Right cardiac atrium (tissue), 5 donors: ENCODE data around the gene CTXN1. TPM values are rescaled to one million over a fixed set of nuclear protein-coding genes. Genes with fewer than 3 reads are reported as not detected.
A peak's percentile ranks its signal among the peaks of the same experiment; 100 is the strongest.

Source experiments
- ATAC-seq, 2 donors: fragments of 200-7000 bp; cut with Tn5 transposase; one replicate each; pipeline versions ENCODE4 v1.8.0 to v1.9.1; 2020; ENCODE audit warnings: moderate library complexity in 2 of 2, mild to moderate bottlenecking in 1 of 2
- DNase-seq, 3 donors: peaks; one replicate each; pipeline ENCODE4 v3.0.0-alpha.2; 2020
- H3K27ac ChIP-seq: one replicate; pipeline ENCODE4 v1.5.1; 2013; ENCODE audit warnings: mild to moderate bottlenecking, low read length, control low read depth, moderate library complexity
- H3K27me3 ChIP-seq: one replicate; pipeline ENCODE4 v1.6.1; 2013; ENCODE audit not compliant: control insufficient read depth, insufficient read depth
- H3K4me1 ChIP-seq: one replicate; pipeline ENCODE4 v1.6.1; 2013; ENCODE audit warnings: low read length; ENCODE audit not compliant: control insufficient read depth, insufficient read depth
- H3K4me3 ChIP-seq: one replicate; pipeline ENCODE4 v1.5.1; 2013; ENCODE audit warnings: low read length, control low read depth
- H3K9me3 ChIP-seq: one replicate; pipeline ENCODE4 v1.6.1; 2013; ENCODE audit warnings: low read length; ENCODE audit not compliant: control insufficient read depth
- WGBS: extraction: QIAGEN DNeasy Blood & Tissue Kit; methylation state at CpG from one replicate; pipeline ENCODE4 v1.1.7; 2013; 5-methylcytosine and 5-hydroxymethylcytosine counted together
- intact Hi-C, 4 donors: fragments of 100-400 bp; cut with DNase I; formaldehyde crosslinking; loops; one replicate each; pipeline versions ENCODE4 v1.11.0 to v1.14.0; 2022 to 2023
- polyA plus RNA-seq: library from polyadenylated mRNA; stranded (reverse); fragments of 200-250 nt; gene quantifications from one replicate; pipeline ENCODE4 v1.2.3, GENCODE V29; 2013
- total RNA-seq, 4 donors: library from RNA; stranded (reverse); fragmentation: NEBNext Ultra II Directional; extraction: Animal tissue kit (Norgen Biotek cat#: 25700); gene quantifications; one replicate each; pipeline ENCODE4 v1.2.1, GENCODE V29; 2021
- donor health status: healthy with polysubstance abuse.
- donor health status: DM: no; HTN: yes; CAD: no.
- donor health status: DM: no; HTN: no; CAD: no.
- donor health status: DM: no; HTN: yes; CAD: no; lungs with severe emphysema.
- donor health status: DM: yes; HTN: yes; CAD: no.

The CTXN1 gene
- total and polyA plus RNA-seq, 5 donors = 0.16 to 0.34 (median 0.24) TPM; not detected in 2

DNA sequence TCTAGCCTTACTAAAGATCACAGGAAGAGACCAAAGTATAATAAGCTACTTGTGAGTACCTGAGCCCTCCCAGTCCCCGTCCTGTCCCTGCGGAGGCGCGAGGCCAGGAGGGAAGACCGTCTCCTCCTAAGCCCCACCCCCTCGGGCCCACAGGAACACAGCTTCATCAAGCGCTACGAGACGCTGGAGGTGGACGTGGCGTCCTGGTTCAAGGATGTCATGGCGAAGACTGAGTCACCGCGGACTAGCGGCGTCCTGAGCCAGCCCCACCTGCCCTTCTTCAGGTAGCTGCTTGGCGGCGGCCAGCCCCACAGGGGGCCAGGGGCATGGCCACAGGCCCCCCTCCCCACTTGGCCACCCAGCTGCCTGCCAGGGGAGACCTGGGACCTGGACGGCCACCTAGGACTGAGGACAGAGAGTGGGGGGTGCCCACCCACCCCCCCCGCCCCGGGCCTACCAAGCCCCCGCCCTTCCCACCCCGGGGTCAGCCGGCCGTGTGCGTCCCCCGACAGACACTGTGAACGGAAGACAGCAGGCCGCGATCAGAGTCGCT lies 13.7 kb downstream of the CTXN1 start:
- DNase-seq (peak; percentile 13 to 54 (median 48)), ATAC-seq (no peak)
- Histone ChIP-seq H3K27ac (no peak overlapping the region), H3K4me3 (no peak overlapping the region), H3K27me3 (no peaks in the 10 kb centered on the region), H3K9me3 (no peaks in the 10 kb centered on the region), H3K4me1 (no peaks in the 10 kb centered on the region)
- 90% methylated on average over 31 of the region's 31 CpGs for WGBS
- intact Hi-C loops = no loop called here

- 90% methylated on average over 18 of the region's 18 CpGs for WGBS
- Histone ChIP-seq H3K4me3 (no peak overlapping the region), H3K9me3 (no peaks in the 10 kb centered on the region), H3K27ac (no peak overlapping the region), H3K4me1 (no peaks in the 10 kb centered on the region), H3K27me3 (no peaks in the 10 kb centered on the region)
- peak; percentile 8 to 55 (median 55) for DNase-seq
- intact Hi-C loops = no loop called here
- ATAC-seq = no peak
Measured at GRCh38 chr19:7911508-7912143, 14.3 kb downstream of the CTXN1 start.

DNA sequence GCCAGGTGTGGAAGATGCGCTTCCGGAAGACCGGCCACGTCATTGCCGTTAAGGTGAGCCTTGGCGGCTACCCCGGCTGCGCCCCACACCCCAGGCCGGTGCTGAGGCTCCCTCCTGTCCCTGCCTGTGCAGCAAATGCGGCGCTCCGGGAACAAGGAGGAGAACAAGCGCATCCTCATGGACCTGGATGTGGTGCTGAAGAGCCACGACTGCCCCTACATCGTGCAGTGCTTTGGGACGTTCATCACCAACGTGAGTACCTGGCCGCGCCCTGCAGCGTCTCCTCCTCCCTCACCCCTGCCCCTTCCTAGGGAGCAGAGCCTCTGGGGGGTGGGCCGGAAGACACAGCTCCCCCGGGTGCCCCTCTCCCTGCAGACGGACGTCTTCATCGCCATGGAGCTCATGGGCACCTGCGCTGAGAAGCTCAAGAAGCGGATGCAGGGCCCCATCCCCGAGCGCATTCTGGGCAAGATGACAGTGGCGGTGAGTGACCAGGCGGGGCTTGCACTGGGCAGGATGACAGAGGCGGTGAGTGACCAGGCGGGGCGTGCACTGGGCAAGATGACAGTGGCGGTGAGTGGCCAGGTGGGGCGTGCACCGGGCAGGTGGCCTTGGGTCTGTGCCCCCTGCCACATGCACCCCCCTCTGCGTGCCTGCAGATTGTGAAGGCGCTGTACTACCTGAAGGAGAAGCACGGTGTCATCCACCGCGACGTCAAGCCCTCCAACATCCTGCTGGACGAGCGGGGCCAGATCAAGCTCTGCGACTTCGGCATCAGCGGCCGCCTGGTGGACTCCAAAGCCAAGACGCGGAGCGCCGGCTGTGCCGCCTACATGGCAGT lies 15.4 kb downstream of the CTXN1 start:
- intact Hi-C loops = no loop called here
- no peaks in the 10 kb centered on the region for H3K9me3 ChIP-seq
- no peak for ATAC-seq
- DNase-seq = peak; percentile 11 to 65 (median 45)
- no peaks in the 10 kb centered on the region for H3K27me3 ChIP-seq
- no peaks in the 10 kb centered on the region for H3K4me1 ChIP-seq
- no peak overlapping the region for H3K27ac ChIP-seq
- WGBS = 93% methylated on average over 54 of the region's 54 CpGs
- H3K4me3 ChIP-seq = no peak overlapping the region

GRCh38 chr19:7909471-7910067 lies 16.4 kb downstream of the CTXN1 start:
- intact Hi-C loops = no loop called here
- Histone ChIP-seq H3K4me3 (no peak overlapping the region), H3K9me3 (no peaks in the 10 kb centered on the region), H3K27me3 (no peaks in the 10 kb centered on the region), H3K4me1 (peaks cover 3% of the 10 kb centered on the region), H3K27ac (no peak overlapping the region)
- ATAC-seq = no peak
- DNase-seq = peak in 2 of 3 donors; percentile 32 to 59
- whole genome bisulfite sequencing = 90% methylated on average over 21 of the region's 21 CpGs

- H3K27me3 ChIP-seq = no peaks in the 10 kb centered on the region
Measured at GRCh38 chr19:7908742-7909461, 17.0 kb downstream of the CTXN1 start.

DNA sequence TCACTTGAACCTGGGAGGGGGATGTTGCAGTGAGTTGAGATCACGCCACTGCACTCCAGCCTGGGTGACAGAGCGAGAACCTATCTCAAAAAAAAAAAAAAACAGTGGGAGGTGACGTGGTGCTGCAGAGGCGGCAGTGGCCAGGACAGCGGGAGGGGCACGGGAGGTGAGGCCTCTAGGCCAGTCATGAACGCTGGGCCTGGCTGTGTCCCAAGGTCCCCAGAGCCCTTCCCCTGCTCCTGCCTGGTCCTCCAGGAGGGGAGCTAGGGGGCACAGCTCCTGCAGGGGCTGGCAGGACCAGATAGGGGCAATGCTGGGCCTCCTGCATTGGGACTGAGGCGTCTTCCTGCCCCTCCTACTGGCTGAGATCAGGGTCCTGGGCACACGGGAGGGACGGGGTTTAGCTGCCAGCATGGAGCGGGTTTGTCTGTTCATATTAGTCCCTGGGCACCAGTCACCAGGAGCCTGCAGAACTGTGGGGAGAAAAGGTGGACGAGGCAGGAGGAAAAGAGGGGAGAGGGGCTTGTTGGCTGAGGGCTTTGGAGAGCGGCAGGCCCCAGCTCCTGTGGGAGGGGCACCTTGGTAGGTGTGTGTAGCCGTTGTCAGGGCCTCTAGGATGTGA lies 17.7 kb downstream of the CTXN1 start:
- DNase-seq (peak in 2 of 3 donors; percentile 54 to 61), ATAC-seq (no peak)
- Histone ChIP-seq H3K4me1 (peaks cover 5% of the 10 kb centered on the region), H3K9me3 (no peaks in the 10 kb centered on the region), H3K27me3 (no peaks in the 10 kb centered on the region), H3K4me3 (no peak overlapping the region), H3K27ac (no peak overlapping the region)
- WGBS = 70% methylated on average over 14 of the region's 14 CpGs
- intact Hi-C loops = no loop called here

More at GRCh38 chr19:7908742-7909461, 17.0 kb downstream of the CTXN1 start:
- intact Hi-C loops = no loop called here
- WGBS = 86% methylated on average over 19 of the region's 19 CpGs
- no peak overlapping the region for H3K27ac ChIP-seq
- no peak overlapping the region for H3K4me3 ChIP-seq
- H3K4me1 ChIP-seq = peaks cover 5% of the 10 kb centered on the region
- no peaks in the 10 kb centered on the region for H3K9me3 ChIP-seq
- peak in 2 of 3 donors; percentile 48 to 70 for DNase-seq
- no peak for ATAC-seq

GRCh38 chr19:7907544-7907943 lies 18.4 kb downstream of the CTXN1 start:
- no peak for ATAC-seq
- 90% methylated on average over 11 of the region's 11 CpGs for WGBS
- H3K27me3 ChIP-seq = no peaks in the 10 kb centered on the region
- intact Hi-C loops = no loop called here
- H3K27ac ChIP-seq = no peak overlapping the region
- peaks cover 5% of the 10 kb centered on the region for H3K4me1 ChIP-seq
- H3K4me3 ChIP-seq = no peak overlapping the region
- DNase-seq = peak in 1 of 3 donors; percentile 41
- H3K9me3 ChIP-seq = no peaks in the 10 kb centered on the region

- ATAC-seq = no peak
- Histone ChIP-seq H3K4me1 (peaks cover 5% of the 10 kb centered on the region), H3K9me3 (no peaks in the 10 kb centered on the region), H3K27me3 (no peaks in the 10 kb centered on the region), H3K27ac (no peak overlapping the region), H3K4me3 (no peak overlapping the region)
- intact Hi-C loops = no loop called here
- DNase-seq = no peak
- WGBS = 94% methylated on average over 19 of the region's 19 CpGs
Measured at GRCh38 chr19:7907122-7907521, 18.8 kb downstream of the CTXN1 start.

DNA sequence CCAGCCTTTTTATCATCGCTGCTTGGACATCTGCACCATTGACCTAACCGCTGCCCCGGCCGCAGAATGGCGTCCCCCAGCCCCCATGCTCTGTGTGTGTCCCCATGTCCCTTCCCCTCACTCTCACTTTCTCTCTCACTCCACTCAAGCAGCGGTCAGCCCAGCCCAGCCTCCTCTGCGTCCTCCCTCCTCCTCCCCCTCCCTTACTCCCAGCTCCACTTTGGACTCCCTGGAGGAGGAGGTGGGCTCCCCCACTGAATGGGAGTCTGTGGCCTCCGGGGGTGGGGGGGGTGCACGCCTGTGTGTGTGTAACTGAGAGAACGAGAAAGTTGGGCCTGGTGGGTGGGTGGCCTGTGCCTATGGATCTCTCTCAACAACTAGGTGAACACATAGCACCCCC lies 20.1 kb downstream of the CTXN1 start:
- DNase-seq (peak in 1 of 3 donors; percentile 55), ATAC-seq (no peak)
- intact Hi-C loops = no loop called here
- no peaks in the 10 kb centered on the region for H3K27me3 ChIP-seq
- peaks cover 5% of the 10 kb centered on the region for H3K4me1 ChIP-seq
- no peaks in the 10 kb centered on the region for H3K9me3 ChIP-seq
- no peak overlapping the region for H3K4me3 ChIP-seq
- WGBS = 88% methylated on average over 10 of the region's 10 CpGs
- no peak overlapping the region for H3K27ac ChIP-seq

DNA sequence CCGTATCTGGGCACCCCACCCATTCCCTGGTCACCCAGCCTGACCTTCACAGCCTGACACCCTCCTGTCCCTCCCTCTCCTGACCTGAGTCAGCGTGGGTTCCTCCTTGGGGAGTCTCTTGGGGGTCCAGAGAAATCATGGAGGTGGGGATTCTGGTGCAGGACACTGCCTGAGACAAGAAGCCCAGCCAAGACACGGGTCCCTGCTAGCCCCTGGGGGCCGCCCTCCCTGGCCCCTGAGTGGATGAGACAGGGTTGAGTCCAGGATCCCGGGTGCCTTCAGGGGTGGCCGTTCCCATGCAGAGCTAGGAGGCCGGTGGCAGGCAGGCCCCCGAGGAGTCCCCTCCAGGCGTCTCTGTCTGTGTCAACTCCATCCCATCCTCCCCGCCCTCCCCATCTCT lies 20.7 kb downstream of the CTXN1 start:
- intact Hi-C loops = no loop called here
- ATAC-seq = no peak
- Histone ChIP-seq H3K27me3 (no peaks in the 10 kb centered on the region), H3K4me3 (no peak overlapping the region), H3K4me1 (peaks cover 5% of the 10 kb centered on the region), H3K9me3 (no peaks in the 10 kb centered on the region), H3K27ac (no peak overlapping the region)
- DNase-seq = peak in 2 of 3 donors; percentile 55 to 67
- WGBS = 68% methylated on average over 10 of the region's 10 CpGs
